ENCODE measurements around the gene MACO1. TPM values are rescaled to one million over a fixed set of nuclear protein-coding genes. Genes with fewer than 3 reads are reported as not detected.
"Not testable (repeated sequence)": the region's sequence is repeated elsewhere in the genome, so short reads cannot be mapped to it uniquely, and the experiment has no call there.

MACO1 gene
- total RNA-seq, 6 experiments from 2014 or later: 13.7 to 15.1 (median 14.4) TPM

- peaks cover 26% of the 10 kb centered on the region for H3K36me3 Mint-ChIP-seq (ENCODE audit: low read depth)
- H3K4me3 Mint-ChIP-seq: no peak overlapping the region
- H3K27me3 Mint-ChIP-seq (ENCODE audit: insufficient read depth): no peaks in the 10 kb centered on the region
- H3K9me3 Mint-ChIP-seq: no peaks in the 10 kb centered on the region
- no peak for DNase-seq
- no peak overlapping the region for H3K27ac Mint-ChIP-seq
- peaks cover 12% of the 10 kb centered on the region for H3K4me1 Mint-ChIP-seq (ENCODE audit: low read depth)
- TF ChIP-seq, protein P1, sequence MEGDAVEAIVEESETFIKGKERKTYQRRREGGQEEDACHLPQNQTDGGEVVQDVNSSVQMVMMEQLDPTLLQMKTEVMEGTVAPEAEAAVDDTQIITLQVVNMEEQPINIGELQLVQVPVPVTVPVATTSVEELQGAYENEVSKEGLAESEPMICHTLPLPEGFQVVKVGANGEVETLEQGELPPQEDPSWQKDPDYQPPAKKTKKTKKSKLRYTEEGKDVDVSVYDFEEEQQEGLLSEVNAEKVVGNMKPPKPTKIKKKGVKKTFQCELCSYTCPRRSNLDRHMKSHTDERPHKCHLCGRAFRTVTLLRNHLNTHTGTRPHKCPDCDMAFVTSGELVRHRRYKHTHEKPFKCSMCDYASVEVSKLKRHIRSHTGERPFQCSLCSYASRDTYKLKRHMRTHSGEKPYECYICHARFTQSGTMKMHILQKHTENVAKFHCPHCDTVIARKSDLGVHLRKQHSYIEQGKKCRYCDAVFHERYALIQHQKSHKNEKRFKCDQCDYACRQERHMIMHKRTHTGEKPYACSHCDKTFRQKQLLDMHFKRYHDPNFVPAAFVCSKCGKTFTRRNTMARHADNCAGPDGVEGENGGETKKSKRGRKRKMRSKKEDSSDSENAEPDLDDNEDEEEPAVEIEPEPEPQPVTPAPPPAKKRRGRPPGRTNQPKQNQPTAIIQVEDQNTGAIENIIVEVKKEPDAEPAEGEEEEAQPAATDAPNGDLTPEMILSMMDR (IDR thresholded peaks at IDR 0.05): no peak
These were observed 29.3 kb downstream of the MACO1 start for GRCh38 chr1:25460020-25460419.

- not testable (repeated sequence) for DNase-seq; H3K4me3 Mint-ChIP-seq; H3K27ac Mint-ChIP-seq; H3K9me3 Mint-ChIP-seq; H3K27me3 Mint-ChIP-seq (ENCODE audit: insufficient read depth)
- H3K36me3 Mint-ChIP-seq (ENCODE audit: low read depth): peaks cover 26% of the 10 kb centered on the region
- H3K4me1 Mint-ChIP-seq (ENCODE audit: low read depth): peaks cover 12% of the 10 kb centered on the region
These were observed 30.1 kb downstream of the MACO1 start for GRCh38 chr1:25460816-25461215.

DNA sequence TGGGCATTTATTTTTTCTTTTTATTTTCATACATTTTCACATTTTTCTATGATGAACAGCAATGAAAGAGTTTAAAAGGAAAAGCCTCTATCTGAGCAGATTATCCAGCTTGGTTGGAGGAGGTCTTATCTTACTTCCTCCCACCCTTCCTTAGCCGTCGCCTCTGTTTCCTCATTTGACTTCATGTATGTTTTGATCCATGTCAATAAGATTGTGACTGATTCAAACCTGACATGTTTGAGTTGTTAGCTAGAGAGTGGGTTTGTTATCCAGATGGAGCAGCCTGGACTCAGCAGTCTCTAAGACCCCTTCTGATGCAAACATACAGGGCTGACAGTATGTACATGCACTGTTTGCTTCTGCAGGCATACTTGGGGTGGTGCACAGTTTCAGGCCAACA, 31.2 kb downstream of the MACO1 start:
- H3K27me3 Mint-ChIP-seq (ENCODE audit: insufficient read depth): no peaks in the 10 kb centered on the region
- no peak for DNase-seq
- H3K27ac Mint-ChIP-seq: no peak overlapping the region

DNA sequence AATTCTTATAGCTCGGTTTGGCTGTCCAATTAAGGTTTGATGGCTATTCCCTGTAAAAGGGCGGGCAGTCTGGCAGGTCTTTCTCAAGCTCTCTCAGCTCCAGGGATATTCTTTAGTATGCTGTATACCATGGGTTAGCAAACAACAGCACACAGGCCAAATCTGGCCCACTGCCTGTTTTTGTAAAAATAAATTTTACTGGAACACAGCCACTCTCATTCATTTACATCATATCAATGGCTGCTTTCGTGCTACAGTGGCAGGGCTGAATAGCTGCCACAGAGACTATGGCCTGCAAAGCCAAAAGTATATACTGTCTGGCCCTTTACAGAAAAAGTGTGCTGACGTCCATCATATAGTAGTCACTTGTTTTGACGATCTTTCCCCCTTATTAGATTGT, 32.0 kb downstream of the MACO1 start:
- no peak for DNase-seq
- TF ChIP-seq, protein P1 (IDR thresholded peaks at IDR 0.05): no peak
- H3K27ac Mint-ChIP-seq: no peak overlapping the region

More for the DNA sequence above, 31.2 kb downstream of the MACO1 start:
- no peaks in the 10 kb centered on the region for H3K9me3 Mint-ChIP-seq
- peaks cover 12% of the 10 kb centered on the region for H3K4me1 Mint-ChIP-seq (ENCODE audit: low read depth)
- TF ChIP-seq, protein P1 (IDR thresholded peaks at IDR 0.05): no peak
- H3K36me3 Mint-ChIP-seq (ENCODE audit: low read depth): peaks cover 26% of the 10 kb centered on the region
- H3K4me3 Mint-ChIP-seq: no peak overlapping the region

GRCh38 chr1:25467193-25467592, 36.5 kb downstream of the MACO1 start:
- H3K4me3 Mint-ChIP-seq: no peak overlapping the region

More for the DNA sequence above, 32.0 kb downstream of the MACO1 start:
- peaks cover 26% of the 10 kb centered on the region for H3K36me3 Mint-ChIP-seq (ENCODE audit: low read depth)
- H3K4me1 Mint-ChIP-seq (ENCODE audit: low read depth): peaks cover 17% of the 10 kb centered on the region
- H3K9me3 Mint-ChIP-seq: no peaks in the 10 kb centered on the region
- H3K27me3 Mint-ChIP-seq (ENCODE audit: insufficient read depth): no peaks in the 10 kb centered on the region
- H3K4me3 Mint-ChIP-seq: no peak overlapping the region

GRCh38 chr1:25467616-25468015, 36.9 kb downstream of the MACO1 start:
- H3K27ac Mint-ChIP-seq: peak overlapping the region; percentile 66
- no peak for DNase-seq
- no peaks in the 10 kb centered on the region for H3K27me3 Mint-ChIP-seq (ENCODE audit: insufficient read depth)
- H3K4me3 Mint-ChIP-seq: no peak overlapping the region
- H3K4me1 Mint-ChIP-seq (ENCODE audit: low read depth): peaks cover 31% of the 10 kb centered on the region
- TF ChIP-seq, protein P1 (IDR thresholded peaks at IDR 0.05): no peak
- no peaks in the 10 kb centered on the region for H3K9me3 Mint-ChIP-seq
- peaks cover 9% of the 10 kb centered on the region; the same call in 1 of the 2 replicates for H3K36me3 Mint-ChIP-seq (ENCODE audit: low read depth)

More at GRCh38 chr1:25467193-25467592, 36.5 kb downstream of the MACO1 start:
- DNase-seq: no peak
- Mint-ChIP-seq H3K27ac (peak overlapping the region; percentile 66; the same call in 1 of the 2 replicates), H3K4me1 (ENCODE audit: low read depth) (peaks cover 31% of the 10 kb centered on the region), H3K36me3 (ENCODE audit: low read depth) (peaks cover 9% of the 10 kb centered on the region; the same call in 1 of the 2 replicates), H3K9me3 (no peaks in the 10 kb centered on the region), H3K27me3 (ENCODE audit: insufficient read depth) (no peaks in the 10 kb centered on the region)
- TF ChIP-seq, protein P1 (IDR thresholded peaks at IDR 0.05): no peak
